NCI-H345 (cell line): ENCODE data around the gene URI1.
"Not testable (repeated sequence)": the region's sequence is repeated elsewhere in the genome, so short reads cannot be mapped to it uniquely, and the experiment has no call there.

Source experiments
- DNase-seq: peaks from one replicate; lab custom pipeline; 2025; lab: John Stamatoyannopoulos, UW

The URI1 gene, protein sequence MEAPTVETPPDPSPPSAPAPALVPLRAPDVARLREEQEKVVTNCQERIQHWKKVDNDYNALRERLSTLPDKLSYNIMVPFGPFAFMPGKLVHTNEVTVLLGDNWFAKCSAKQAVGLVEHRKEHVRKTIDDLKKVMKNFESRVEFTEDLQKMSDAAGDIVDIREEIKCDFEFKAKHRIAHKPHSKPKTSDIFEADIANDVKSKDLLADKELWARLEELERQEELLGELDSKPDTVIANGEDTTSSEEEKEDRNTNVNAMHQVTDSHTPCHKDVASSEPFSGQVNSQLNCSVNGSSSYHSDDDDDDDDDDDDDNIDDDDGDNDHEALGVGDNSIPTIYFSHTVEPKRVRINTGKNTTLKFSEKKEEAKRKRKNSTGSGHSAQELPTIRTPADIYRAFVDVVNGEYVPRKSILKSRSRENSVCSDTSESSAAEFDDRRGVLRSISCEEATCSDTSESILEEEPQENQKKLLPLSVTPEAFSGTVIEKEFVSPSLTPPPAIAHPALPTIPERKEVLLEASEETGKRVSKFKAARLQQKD

GRCh38 chr19:29941828-29942403 is at the start of gene URI1:
TSS of gene URI1 (plus strand) at chr19:29942239. CDS start at chr19:29942548, 309 bp downstream.
- peak; percentile 97 for DNase-seq

- DNase-seq, result no peak
Measured at GRCh38 chr19:29893606-29894284, 48.3 kb upstream of the URI1 start.

GRCh38 chr19:29896802-29897201 is 45.2 kb upstream of the URI1 start:
- DNase-seq, result no peak

- no peak for DNase-seq
Measured at GRCh38 chr19:29897466-29897865, 44.6 kb upstream of the URI1 start.

- no peak for DNase-seq
Measured at GRCh38 chr19:29904017-29904416, 38.0 kb upstream of the URI1 start.

DNA sequence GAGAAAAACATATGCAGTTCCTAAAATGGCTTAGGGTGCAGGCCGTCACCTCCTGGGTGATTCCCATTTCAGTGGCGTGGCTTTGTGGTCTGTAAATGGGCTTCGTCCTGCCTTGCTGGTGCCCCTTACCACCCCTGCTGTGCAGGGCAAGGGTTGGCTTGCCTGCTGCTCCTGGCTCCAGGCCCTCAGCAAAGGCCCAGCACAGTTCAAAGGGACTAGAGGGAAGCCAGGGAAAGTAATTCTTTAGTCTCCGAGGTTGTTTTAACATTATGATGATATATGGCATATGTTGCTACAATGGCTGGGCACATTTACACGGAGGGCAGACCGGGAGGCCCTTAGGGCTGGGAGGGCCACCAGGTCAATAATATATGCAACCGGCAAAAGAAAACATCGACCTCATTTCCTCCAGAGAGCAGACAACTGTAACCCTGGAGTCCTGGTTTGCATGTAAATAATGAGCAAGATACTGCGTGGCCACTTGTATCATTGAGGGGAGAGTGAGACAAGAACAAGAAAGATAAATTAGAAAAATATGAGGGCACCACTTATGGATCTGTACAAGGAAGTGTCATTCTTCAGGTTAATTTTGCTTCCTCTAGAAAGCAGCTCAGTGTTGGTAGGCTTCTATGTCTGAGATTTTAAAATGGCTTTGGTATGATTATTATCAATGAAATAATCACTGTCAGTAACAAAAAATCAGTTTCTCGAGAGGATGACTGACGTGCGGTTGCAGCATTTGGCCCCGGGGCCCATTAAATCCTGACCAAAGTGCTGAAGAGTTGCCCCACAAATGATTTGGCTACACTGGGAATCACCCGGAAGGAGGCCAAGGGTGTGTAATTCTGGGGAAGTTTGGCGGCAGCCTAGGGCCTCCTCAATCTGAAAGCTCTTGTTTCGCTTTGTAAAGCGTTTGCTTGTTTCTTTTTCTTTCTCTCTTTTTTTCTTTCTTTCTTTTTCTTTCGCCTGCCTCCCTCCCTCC is 32.8 kb upstream of the URI1 start:
- DNase-seq, result no peak

DNA sequence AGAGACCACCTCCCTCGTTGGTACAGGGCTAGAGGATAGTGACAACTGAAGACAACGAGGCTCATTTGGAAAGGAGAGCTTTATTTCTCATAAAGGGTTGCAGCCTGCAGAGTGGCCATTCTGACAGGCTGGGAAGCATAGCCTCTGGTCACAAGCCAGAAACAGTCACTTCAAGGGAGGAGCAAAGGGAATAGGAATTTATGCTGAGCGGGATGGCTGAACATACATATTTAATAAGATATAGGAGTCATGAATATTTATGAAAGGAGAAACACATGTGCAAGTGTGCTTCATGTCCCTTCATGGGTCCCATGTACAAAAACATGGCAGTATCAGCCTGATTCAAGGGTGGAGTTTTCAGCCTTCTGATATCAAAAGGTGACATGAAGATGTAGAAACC is 27.1 kb upstream of the URI1 start:
- DNase-seq, result no peak

GRCh38 chr19:29915832-29916231 is 26.2 kb upstream of the URI1 start:
- not testable (repeated sequence) for DNase-seq

- no peak for DNase-seq
Measured at GRCh38 chr19:29917911-29918310, 24.1 kb upstream of the URI1 start.

DNA sequence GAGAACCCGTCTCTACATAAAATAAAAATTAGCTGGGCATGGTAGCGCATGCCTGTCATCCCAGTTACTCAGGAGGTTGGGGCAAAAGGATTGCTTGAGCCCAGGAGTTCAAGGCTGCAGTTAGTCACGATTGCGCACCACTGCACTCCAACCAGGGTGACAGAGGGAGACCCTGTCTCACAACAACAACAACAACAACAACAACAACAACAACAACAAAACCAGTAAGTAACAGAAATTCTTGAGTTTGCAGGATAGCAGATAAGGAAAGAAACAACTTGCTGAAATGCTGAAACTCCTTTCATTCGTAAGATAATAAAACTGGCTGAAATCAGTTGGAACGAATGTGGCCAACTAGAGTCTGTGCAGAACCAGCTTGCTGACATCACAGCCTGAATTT is 23.1 kb upstream of the URI1 start:
- DNase-seq, result no peak

GRCh38 chr19:29922972-29923371 is 19.1 kb upstream of the URI1 start:
- no peak for DNase-seq

GRCh38 chr19:29923653-29924052 is 18.4 kb upstream of the URI1 start:
- no peak for DNase-seq

GRCh38 chr19:29926031-29926430 is 16.0 kb upstream of the URI1 start:
- no peak for DNase-seq

DNA sequence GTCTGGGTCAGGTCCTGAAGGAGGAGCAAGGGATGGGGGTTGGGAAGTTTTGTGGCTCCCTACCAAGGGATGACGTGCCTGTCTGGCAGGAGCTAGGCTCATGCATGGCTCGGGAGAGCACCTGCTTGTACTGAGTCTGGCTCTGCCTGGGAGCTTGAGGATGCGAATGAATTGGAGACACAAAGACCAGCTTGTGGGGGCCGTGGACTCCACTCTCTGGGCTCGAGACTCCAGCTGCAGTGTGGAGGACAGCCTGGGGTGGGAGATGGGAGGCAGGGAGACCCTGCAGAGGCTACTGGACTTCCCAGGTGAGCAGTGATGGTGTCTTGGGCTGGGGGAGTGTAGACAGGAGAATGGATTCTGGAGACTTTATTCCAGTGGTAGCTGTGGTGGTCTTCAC is 15.2 kb upstream of the URI1 start:
- no peak for DNase-seq

DNA sequence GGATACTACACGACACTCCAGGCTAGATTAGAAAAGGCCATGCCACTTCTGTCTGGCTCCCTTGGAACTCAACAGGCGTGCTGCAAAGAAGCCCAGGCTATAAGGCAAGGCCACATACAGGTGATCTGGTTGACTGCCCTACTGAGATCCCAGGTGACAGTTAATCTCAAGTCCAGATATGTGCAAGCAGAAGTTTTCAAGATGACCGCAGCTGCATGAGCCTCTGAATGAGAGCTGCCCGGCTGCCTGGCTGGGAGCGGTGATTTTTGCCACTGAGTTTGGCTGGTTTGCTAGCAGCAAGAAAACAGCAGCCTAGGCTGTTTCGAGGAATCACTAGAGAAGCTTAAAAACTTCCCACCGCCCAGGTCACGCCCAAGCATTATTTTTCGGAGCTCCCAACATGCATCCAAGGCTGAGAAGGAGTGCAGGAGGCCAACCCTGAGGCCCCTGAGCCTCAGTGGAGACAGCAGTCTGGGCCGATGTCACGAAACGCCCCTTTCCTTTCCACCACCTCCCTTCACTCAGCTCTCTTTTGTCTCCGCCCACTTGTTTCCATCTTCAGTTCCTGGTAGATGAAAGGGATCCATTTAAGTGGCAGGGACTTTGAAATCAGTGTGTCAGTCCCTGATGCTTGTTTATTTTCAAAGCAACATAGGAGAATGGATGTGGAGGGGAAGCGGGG is 14.0 kb upstream of the URI1 start:
- DNase-seq, result no peak

- DNase-seq, result no peak
Measured at GRCh38 chr19:29928831-29929230, 13.2 kb upstream of the URI1 start.

- no peak for DNase-seq
Measured at GRCh38 chr19:29934257-29934656, 7.8 kb upstream of the URI1 start.

DNA sequence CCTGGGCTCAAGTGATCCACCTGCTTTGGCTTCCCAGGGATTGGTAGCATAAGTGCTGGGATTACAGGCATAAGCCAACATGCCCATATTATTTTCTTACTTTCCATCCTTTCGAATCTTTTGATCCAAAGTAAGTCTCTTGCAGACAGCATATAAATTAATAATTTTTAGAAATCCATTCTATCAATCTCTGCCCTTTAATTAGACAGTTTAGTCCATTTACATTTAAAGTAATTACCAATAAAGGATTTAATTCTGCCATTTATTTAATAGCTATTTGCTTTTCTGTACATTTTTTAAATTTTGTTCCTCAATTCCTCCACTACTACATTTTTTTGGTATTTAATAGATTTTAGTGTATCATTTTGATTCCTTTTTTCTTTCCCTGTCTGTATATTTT is 7.3 kb upstream of the URI1 start:
- no peak for DNase-seq

DNA sequence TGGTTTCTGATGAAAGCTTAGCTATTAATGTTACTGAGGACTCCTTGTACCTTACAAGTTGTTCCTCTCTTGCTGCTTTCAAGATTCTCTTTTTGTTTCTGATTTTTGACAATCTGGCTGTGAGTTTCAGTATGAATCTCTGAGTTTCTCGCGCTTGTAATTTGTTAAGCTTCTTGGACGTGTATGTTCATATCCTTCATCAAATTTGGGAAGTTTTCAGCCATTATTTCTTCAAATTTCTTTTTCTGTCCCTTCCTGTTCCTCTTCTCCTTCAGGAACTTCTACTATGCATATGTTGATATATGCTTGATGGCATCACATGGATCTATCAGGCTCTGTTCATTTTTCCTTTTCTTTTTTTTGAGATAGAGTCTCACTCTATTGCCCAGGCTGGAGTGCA is 5.6 kb upstream of the URI1 start:
- DNase-seq, result no peak

DNA sequence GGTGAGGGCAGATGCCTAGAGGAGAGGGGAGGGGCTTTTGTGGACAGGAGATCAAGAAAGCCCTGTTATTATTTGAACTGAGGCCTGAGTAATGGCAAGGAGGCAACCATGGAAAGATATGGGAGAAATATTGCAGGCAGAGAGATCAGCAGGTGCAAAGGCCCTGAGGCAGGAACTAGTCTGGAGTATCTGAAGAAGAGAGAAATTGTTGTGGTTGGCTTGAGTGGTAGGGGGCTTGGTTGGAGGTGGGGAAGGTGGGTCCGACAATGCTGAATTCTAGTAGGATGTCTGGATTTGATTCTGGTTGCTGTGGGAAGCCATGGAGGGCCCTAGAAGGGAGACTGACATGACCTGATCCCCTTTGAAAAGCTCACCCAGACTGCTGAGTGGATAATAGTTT is 2.4 kb upstream of the URI1 start:
- no peak for DNase-seq

DNA sequence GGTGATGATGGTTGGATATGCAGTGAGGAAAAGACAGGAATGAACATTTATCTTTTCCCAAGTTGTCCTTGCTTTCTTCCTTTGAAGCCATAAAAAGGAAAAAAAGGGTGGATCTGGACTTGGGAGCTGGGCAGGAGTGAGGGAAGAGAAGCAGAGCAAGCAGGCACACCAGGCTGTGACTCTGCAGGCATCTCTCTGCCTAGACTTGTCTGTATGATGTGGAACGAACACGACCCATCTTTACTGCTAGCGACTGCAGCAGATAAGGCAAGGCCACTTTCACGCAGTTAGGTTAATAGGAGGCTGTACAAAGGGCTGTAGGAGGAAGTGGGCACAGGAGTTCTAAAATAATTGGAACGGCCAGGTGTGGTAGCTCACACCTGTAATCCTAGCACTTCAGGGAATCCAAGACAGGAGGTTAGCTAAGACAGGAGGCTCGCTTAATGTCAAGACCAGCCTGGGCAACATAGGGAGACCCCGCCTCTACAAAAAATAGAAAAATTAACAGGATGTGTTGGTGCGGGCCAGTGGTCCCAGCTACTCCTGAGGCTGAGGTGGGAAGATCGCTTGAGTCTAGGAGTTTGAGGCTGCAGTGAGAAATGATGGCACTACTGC is 961 bp upstream of the URI1 start:
- no peak for DNase-seq
